Gastroesophageal sphincter (tissue), 4 donors: ENCODE measurements around the gene KRTAP5-1. TPM values are rescaled to one million over a fixed set of nuclear protein-coding genes. Genes with fewer than 3 reads are reported as not detected.

Source experiments
- ATAC-seq: fragments of 150-250 bp; one replicate; pipeline ENCODE4 v1.9.1; 2016; ENCODE audit warnings: mild to moderate bottlenecking, moderate library complexity
- H3K27ac ChIP-seq, 4 donors: fragments of 200-600 bp; sonication (generic) in 3 of 4; 1 replicate in 3 of 4; 2 replicates in 1 of 4; pipeline ENCODE4 v1.5.1; 2016 to 2019
- H3K27me3 ChIP-seq: fragments of 200-600 bp; sonication (generic); one replicate; pipeline ENCODE4 v1.5.1; 2019
- H3K36me3 ChIP-seq, 2 donors: fragments of 200-600 bp; sonication (generic); one replicate each; pipeline ENCODE4 v1.5.1; 2019; ENCODE audit warnings: control low read depth in 1 of 2
- H3K4me1 ChIP-seq, 3 donors: fragments of 200-600 bp; sonication (generic); 1 replicate in 2 of 3; 2 replicates in 1 of 3; pipeline ENCODE4 v1.5.1; 2016 to 2019; ENCODE audit warnings: control low read depth in 2 of 3
- H3K4me3 ChIP-seq, 2 donors: fragments of 200-600 bp; sonication (generic); one replicate each; pipeline ENCODE4 v1.5.1; 2019; ENCODE audit warnings: mild to moderate bottlenecking in 1 of 2, moderate library complexity in 1 of 2
- H3K9me3 ChIP-seq, 3 donors: fragments of 200-600 bp; sonication (generic); one replicate each; pipeline ENCODE4 v1.5.1; 2017 to 2019; ENCODE audit warnings: control low read depth in 2 of 3
- CTCF ChIP-seq, 4 experiments: fragments of 200-600 bp in 2 of 4; fragments of 450-650 bp in 2 of 4; sonication (generic) in 1 of 4; IDR thresholded peaks; one replicate each; pipeline ENCODE4 v1.5.1; 2017 to 2019; ENCODE audit warnings: antibody characterized with exemption in 4 of 4, mild to moderate bottlenecking in 2 of 4, moderate library complexity in 2 of 4
- EP300 ChIP-seq: sonication (generic); formaldehyde crosslinking; IDR thresholded peaks from one replicate; pipeline ENCODE4 v1.6.1; 2017; ENCODE audit warnings: antibody characterized with exemption, mild to moderate bottlenecking
- POLR2A ChIP-seq, 2 donors: fragments of 450-650 bp; IDR thresholded peaks; one replicate each; pipeline ENCODE4 v1.6.1; 2017; ENCODE audit warnings: antibody characterized with exemption in 2 of 2, mild to moderate bottlenecking in 2 of 2, moderate library complexity in 1 of 2
- POLR2AphosphoS5 ChIP-seq: sonication (generic); formaldehyde crosslinking; IDR thresholded peaks from one replicate; pipeline ENCODE4 v1.6.1; 2017; ENCODE audit warnings: antibody characterized with exemption
- WGBS, 2 donors: methylation state at CpG; one replicate each; pipeline ENCODE4 v1.1.5; 2018; ENCODE audit warnings: low coverage in 1 of 2; 5-methylcytosine and 5-hydroxymethylcytosine counted together
- total RNA-seq, 4 donors: library from RNA; depleted of rRNA; stranded (reverse); fragments of >200 nt; gene quantifications; one replicate each; pipeline ENCODE4 v1.1.0, GENCODE V29; 2016

Gene KRTAP5-1
- total RNA-seq, 4 donors from 2014 or later: not detected

- 100% methylated on average over 2 of the region's 9 CpGs; no CpG with 5 or more reads in 1 of the 2 donors for WGBS, 2 donors
- no peak for ATAC-seq
- H3K36me3 ChIP-seq: peaks cover 0 to 7% of the 10 kb centered on the region in 2 donors
- H3K4me3 ChIP-seq: no peak overlapping the region
- no peaks in the 10 kb centered on the region for H3K9me3 ChIP-seq
- peak overlapping the region in 1 of 4 donors; percentile 7 for H3K27ac ChIP-seq
- no peak for TF ChIP-seq CTCF (IDR thresholded peaks at IDR 0.05)
- no peak for TF ChIP-seq POLR2A (IDR thresholded peaks at IDR 0.05)
- TF ChIP-seq POLR2AphosphoS5: no peak
- TF ChIP-seq EP300: no peak
- peaks cover 3 to 68% (median 26%) of the 10 kb centered on the region in 3 donors for H3K4me1 ChIP-seq
- no peaks in the 10 kb centered on the region for H3K27me3 ChIP-seq
Observed at GRCh38 chr11:1555713-1556153, 29.4 kb downstream of the KRTAP5-1 start.

- TF ChIP-seq POLR2A (IDR thresholded peaks at IDR 0.05) (no peak), CTCF (IDR thresholded peaks at IDR 0.05) (no peak), POLR2AphosphoS5 (no peak)
- 79 to 84% methylated on average over 3 of the region's 13 CpGs for WGBS, 2 donors
- H3K4me1 ChIP-seq: peaks cover 3 to 62% (median 22%) of the 10 kb centered on the region in 3 donors
- H3K36me3 ChIP-seq: peaks cover 0 to 6% of the 10 kb centered on the region in 2 donors
- no peak for ATAC-seq
- H3K27ac ChIP-seq: peak overlapping the region in 1 of 4 donors; percentile 35
- H3K27me3 ChIP-seq: no peaks in the 10 kb centered on the region
- no peaks in the 10 kb centered on the region for H3K9me3 ChIP-seq
- no peak overlapping the region for H3K4me3 ChIP-seq
Observed at GRCh38 chr11:1554981-1555712, 29.9 kb downstream of the KRTAP5-1 start.

DNA sequence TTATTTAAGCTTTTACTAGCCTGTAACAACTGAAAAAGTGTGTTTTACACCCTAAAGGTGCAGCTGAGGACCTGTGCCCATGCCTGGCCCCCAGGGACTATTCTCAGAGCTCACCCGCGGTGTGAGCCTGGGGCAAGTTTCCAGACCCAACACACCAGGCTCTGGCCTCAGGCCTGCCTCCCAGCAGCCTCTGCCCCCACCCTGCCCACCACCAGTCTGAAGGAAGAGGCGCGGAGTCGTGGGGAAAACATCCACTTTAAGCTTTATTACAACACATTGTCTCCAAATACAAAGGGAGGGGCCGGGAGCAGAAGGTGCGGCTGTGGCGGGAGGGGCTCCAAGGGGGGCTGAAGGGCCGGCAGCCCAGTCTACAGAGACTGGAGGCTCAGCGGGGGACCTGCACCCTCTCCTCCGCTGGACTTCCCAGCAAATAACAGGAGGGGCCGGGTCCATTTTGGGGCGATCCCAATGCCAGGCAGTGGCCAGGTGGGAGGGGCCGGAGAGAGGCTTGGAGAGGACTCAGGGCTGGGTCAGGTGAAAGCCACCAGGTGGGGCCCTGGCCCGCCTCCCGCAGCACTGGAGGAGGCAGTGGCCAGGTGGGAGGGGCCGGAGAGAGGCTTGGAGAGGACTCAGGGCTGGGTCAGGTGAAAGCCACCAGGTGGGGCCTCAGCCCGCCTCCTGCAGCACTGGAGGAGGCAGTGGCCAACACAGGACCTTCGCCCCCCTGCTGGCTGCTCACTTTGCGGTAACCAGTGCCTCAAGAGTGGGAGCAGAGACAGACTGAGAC lies 31.1 kb downstream of the KRTAP5-1 start:
- Histone ChIP-seq H3K27ac (no peak overlapping the region), H3K4me1 (peaks cover 3 to 56% (median 11%) of the 10 kb centered on the region in 3 donors), H3K36me3 (peaks cover 0 to 6% of the 10 kb centered on the region in 2 donors), H3K4me3 (no peak overlapping the region), H3K27me3 (no peaks in the 10 kb centered on the region), H3K9me3 (no peaks in the 10 kb centered on the region)
- WGBS, 2 donors: 57 to 74% methylated on average over 3 to 4 of the region's 20 CpGs
- TF ChIP-seq POLR2A (IDR thresholded peaks at IDR 0.05) (no peak), CTCF (IDR thresholded peaks at IDR 0.05) (no peak), EP300 (no peak), POLR2AphosphoS5 (no peak)
- ATAC-seq: no peak

DNA sequence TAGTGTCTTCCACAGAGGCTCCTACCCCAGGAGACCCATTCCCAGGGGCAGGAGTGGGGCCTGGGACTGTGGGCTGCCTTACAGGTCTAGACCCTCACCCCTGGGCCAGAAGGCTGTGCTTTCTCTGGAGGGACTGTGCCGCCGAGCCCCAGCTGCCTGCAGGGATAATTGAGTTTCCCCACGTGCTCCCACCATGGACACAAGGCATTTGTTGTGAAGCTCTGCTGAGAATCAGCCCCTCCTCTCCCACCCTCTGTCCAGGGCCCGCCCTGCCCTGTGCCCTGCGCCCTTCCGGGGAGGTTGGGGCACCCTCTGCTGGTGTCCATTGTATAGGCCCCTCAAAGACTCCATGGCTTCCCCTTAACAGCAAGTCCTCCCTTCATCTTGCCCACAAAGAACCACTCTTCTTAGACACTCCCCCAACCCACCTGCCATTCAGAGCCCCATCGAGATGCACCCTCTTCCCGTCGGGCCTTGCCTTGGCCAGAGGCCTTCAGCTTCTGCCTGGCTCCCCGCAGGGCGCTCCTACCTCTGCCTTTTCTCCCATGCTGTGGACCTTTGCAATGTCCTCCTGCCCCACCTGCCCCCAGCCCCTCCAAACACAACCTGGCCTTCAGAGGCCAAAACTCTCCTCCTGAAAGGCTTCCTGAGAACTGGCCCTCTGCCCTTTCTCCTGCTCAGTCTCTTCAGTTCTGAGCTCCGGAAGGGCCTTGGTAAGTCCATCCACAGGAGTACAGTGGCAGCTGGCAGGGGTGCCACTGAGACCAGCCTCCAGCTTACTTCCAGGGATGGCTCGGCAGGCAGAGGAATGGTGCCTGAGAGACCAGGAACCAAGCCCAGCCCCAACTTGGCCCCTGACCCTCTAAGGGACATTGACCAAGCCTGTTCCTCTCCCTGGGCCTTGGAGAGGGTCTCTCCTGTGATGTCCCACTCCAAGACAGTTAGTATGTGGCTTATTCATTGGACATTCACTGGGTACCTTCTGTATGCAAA lies 35.4 kb downstream of the KRTAP5-1 start:
- peaks cover 37% of the 10 kb centered on the region for H3K27me3 ChIP-seq
- no peak overlapping the region for H3K4me3 ChIP-seq
- no peak for ATAC-seq
- TF ChIP-seq EP300 (no peak), POLR2AphosphoS5 (no peak), CTCF (IDR thresholded peaks at IDR 0.05) (peak in 1 of 4 experiments; percentile 10)
- H3K9me3 ChIP-seq: no peaks in the 10 kb centered on the region
- H3K27ac ChIP-seq: peak overlapping the region in 3 of 4 donors; percentile 80 to 85 (median 83)
- no peaks in the 10 kb centered on the region for H3K36me3 ChIP-seq
- WGBS, 2 donors: 91% methylated on average over 8 of the region's 13 CpGs; no CpG with 5 or more reads in 1 of the 2 donors
- H3K4me1 ChIP-seq: peaks cover 0 to 48% (median 24%) of the 10 kb centered on the region in 3 donors
